ENCODE measurements around the gene CLIC4.
"Not testable (repeated sequence)": the region's sequence is repeated elsewhere in the genome, so short reads cannot be mapped to it uniquely, and the experiment has no call there.

The CLIC4 gene

GRCh38 chr1:24775916-24776315 lies 30.7 kb downstream of the CLIC4 start:
- DNase-seq = no peak

- DNase-seq = no peak
These were observed 31.6 kb downstream of the CLIC4 start for GRCh38 chr1:24776821-24777220.

DNA sequence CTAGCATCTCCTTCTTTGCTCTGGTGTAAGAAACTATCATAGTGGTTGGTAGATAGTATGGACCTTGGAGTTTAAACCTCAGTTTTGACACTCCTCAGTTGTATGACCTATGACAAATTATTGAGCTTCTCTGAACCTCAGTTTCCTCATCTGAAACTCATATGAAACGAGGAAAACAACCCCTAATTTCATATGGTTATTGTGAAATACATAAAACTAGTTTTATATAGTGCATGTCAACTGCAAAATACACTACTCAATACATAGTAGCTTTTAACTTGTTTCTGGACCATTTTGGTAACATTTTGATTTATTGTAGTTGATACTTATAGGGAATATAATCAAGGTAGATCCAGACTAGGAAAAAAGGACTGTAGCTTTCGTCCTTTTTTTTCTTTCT lies 32.9 kb downstream of the CLIC4 start:
- no peak for DNase-seq

DNA sequence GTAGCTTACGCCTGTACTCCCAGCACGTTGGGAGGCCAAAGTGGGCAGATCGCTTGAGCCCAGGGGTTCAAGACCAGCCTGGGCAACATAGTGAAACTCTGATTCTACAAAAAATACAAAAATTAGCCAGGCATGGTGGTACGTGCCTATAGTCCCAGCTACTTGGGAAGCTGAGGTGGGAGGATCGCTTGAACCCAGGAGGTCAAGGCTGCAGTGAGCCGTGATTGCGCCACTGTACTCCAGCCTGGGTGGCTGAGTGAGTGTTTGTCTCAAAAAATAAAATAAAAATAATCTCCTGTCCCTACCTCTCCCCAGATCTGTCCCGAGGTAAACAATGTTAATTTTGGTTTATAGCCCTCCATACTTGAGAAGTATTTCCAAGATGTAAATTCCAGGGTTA lies 34.0 kb downstream of the CLIC4 start:
- DNase-seq = not testable (repeated sequence)

- no peak for DNase-seq
These were observed 34.6 kb downstream of the CLIC4 start for GRCh38 chr1:24779689-24780464.

GRCh38 chr1:24780626-24781025 lies 35.4 kb downstream of the CLIC4 start:
- not testable (repeated sequence) for DNase-seq

GRCh38 chr1:24782689-24783088 lies 37.4 kb downstream of the CLIC4 start:
- no peak for DNase-seq

DNA sequence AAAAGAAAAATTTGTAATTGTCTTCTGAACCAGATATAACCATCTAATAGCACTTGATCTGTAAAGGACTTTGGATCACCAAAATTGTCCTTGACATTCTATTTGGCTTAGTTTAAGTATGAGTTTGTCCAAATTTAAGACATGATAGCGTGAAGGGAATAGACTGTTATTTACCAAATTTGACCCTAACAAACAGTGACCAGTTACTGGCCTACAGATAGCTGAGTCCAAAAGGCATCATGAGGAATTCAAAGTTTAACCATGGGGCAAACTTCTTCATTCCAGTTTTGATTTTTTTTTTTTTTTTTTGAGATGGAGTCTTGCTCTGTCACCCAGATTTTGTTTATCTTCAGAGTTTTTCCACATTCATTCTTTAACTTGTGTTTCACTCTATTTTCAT lies 38.5 kb downstream of the CLIC4 start:
- no peak for DNase-seq

GRCh38 chr1:24786191-24786590 lies 40.9 kb downstream of the CLIC4 start:
- DNase-seq = peak; percentile 78

- no peak for DNase-seq
These were observed 45.2 kb downstream of the CLIC4 start for GRCh38 chr1:24790490-24790889.

GRCh38 chr1:24793447-24794129 lies 48.3 kb downstream of the CLIC4 start:
- DNase-seq = no peak

DNA sequence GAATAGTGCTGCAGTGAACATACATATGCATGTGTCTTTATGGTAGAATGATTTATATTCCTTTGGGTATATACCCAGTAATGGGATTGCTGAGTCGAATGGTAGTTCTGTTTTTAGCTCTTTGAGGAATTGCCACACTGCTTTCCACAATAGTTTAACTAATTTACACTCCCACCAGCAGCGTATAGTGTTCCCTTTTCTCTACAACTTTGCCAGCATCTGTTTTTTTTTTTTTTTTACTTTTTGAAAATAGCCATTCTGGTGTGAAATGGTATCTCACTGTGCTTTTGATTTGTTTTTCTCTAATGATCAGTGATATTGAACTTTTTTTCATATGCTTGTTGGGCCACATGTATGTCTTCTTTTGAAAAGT lies 48.9 kb downstream of the CLIC4 start:
- not testable (repeated sequence) for DNase-seq

GRCh38 chr1:24795236-24795635 lies 50.0 kb downstream of the CLIC4 start:
- no peak for DNase-seq

DNA sequence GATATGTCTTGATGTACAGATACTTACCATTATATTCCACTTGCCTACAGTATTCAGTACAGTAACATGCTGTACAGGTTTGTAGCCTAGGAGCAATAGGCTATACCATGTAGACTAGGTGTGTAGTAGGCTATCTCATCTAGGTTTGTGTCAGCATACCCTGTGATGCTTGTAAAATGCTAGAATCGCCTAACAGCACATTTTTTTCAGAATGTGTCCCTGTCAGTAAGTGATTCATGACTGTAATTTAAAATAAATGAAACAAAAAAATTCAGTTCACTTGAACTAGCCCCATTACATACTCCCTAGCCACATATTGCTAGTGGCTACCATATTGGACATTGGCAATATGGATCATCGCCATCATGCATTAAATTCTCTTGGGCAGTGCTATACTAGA lies 51.3 kb downstream of the CLIC4 start:
- DNase-seq = no peak

GRCh38 chr1:24799242-24799641 lies 54.0 kb downstream of the CLIC4 start:
- not testable (repeated sequence) for DNase-seq

DNA sequence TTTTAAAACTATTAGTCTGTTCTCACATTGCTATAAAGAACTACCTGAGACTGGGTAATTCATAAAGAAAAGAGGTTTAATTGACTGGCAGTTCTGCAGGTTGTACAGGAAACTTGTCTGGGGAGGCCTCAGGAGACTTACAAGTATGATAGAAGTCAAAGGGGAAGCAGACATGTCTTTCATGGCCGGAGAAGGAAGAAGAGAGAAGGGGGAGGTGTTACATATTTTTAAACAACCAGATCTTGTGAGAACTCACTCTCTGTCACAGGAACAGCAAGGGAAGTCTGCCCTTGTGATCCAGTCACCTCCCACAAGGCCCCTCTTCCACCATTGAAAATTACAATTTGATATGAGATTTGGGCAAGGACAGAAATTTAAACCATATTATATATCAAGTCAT lies 55.9 kb downstream of the CLIC4 start:
- DNase-seq = no peak

- no peak for DNase-seq
These were observed 58.0 kb downstream of the CLIC4 start for GRCh38 chr1:24803220-24803619.

- DNase-seq = peak; percentile 30
These were observed 58.8 kb downstream of the CLIC4 start for GRCh38 chr1:24803987-24804530.

DNA sequence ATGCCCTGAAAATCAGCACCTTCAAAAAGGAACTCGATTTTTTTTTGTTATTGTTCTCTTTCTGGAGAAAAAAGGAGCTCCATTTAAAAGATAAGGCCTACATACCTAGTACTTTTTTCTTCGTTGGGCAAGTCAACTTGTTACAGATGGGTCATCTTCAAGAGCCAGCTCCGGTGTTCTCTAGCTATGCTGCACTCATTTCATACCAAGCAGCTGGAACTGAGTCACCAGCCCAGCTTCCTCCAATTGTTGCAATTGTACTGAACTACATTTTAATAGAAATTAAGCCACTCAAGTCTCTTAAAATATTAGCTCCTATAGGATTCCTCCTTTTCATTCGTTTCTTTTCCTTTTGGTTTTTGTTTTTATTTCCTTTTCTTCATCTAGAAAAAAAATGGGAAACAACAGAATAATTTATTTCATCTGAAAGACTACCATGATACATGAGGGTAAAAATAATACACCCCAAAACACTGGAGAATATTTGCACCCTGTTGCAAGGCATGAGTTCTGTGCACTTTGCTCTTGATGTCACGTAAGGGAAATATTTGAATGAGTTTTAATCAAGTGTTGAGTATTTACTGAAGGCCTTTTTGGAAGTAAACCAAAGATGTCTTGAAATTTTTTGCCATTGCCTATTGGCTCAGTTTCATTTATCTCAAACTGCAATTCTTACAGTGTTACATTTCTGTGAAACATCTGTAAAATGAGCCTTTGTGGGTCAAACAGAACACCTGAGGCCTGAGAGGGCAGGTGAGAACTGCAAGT lies 60.5 kb downstream of the CLIC4 start:
- peak; percentile 78 for DNase-seq

DNA sequence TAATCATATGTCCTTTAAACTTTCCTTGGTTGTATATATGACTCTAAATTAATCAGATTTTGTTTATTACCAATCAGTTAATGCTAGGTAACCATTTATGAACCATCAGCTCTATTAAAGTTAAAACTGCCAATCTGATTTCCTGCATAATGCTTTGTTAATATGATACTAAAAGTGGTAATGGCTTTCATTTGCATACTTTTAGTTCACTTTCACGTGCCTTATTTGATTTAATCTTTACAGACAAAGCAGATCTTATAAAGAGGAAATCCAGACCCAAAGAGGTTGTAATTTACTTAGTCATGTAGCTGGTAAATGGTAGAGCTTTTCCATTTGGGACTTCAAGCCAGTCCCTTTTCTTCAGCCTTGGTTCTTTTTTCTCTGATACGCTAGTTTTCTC lies 61.3 kb downstream of the CLIC4 start:
- DNase-seq = no peak

DNA sequence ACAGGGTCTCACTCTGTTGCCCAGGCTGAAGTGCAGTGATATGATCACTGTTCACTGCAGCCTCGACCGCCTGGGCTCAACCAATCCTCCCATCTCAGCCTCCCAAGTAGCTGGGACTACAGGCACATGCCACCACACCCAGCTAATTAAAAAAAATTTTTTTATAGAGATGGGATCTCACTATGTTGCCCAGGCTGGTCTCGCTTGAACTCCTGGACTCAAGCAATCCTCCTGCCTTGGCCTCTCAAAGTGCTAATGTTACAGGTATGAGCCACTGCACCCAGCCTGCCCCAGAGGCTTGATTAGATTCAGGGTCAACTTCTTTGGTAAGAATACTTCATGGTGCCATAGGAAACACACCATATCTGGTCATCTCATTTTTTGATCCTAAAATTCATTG lies 66.2 kb downstream of the CLIC4 start:
- DNase-seq = not testable (repeated sequence)

DNA sequence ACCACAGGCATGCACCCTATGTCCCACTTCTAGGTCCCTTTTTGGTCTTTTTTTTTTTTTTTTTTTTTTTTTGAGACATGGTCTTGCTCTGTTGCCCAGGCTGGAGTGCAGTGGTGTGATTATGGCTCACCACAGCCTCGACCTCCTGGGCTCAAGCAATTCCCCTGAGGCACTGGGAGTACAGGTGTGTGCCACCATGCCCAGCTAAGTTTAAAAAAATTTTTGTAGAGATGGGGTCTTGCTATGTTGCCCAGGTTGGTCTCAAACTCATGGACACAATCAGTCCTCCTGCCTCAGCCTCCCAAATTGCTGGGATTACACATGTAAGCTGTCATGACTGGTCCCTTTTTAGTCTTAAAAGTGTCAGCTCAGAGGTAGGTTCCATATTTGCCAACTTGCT lies 75.0 kb downstream of the CLIC4 start:
- DNase-seq = not testable (repeated sequence)

- peak; percentile 50 for DNase-seq
These were observed 77.6 kb downstream of the CLIC4 start for GRCh38 chr1:24822887-24823286.

GRCh38 chr1:24823486-24823885 lies 78.2 kb downstream of the CLIC4 start:
- DNase-seq = not testable (repeated sequence)
